Measurements from ENCODE around the gene PRKCZ.

DNA sequence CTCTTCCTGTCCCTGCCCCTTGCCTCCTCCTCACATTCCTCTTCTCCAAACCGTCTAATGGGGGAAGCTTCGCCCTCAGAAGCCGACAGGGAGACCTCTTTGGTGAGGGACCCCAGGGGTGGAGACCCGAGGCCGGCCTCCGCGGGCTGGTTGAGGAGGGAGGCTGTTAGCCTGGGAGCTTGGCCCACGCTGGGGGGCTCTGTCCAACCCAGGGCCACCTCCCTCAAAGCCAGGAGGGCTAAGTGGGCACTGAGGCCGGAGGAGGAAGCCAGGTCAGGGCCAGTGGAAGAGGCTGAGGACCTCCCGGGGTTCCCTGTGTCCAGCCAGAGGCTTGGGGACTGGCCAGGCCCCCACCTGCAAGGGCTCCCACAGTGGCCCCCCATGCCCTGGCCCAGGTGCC, 25.8 kb upstream of the PRKCZ start:
- TF ChIP-seq RAD21 (IDR thresholded peaks at IDR 0.05; ENCODE audit: low read length) (no peak), SIN3A (IDR thresholded peaks at IDR 0.05; ENCODE audit: borderline replicate concordance, low read depth, low read length) (no peak)

All from SK-N-SH (cell line).